Brain pericyte (primary cell): ENCODE measurements around the gene SPRYD3.

Experiments
- DNase-seq: peaks from one replicate; pipeline ENCODE4 v3.0.0-alpha.2; 2012; ENCODE audit warnings: low read depth, low spot score

Gene SPRYD3

DNA sequence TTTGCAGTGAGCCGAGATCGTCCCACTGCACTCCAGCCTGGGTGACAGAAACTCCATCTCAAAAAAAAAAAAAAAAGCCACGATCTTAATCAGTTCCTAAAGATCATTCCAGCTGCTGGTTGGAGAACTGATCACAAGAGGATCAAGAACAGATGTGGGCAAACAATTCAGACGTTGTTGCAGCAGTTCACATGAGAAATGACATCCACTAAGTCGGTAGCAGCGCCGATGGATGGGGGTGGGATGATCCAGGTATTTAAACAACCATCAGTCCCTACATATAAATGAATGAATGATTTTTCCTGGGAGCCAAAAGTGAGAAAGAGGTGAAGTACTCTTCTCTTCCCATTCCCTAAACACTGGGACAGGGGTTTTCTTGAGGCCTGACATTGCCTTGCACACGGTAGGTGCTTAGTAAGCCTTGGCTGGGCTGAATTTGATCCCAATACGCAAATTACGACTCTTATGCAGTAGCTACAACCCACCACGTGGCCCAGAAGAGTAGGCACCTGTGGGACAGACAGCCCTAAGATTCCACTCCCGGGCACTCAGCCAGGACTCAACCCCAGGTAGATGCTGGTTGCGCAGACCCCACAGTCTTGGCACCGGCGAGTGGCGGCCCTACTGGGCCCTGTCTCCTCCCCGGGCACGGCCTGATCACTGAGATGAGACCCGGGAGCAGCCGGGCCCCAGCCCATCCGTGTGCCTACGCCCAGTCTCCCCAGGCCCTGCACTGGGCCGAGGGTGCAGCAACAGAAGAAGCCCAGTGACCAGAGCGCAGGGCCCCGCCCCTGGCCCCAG, 565 bp downstream of the SPRYD3 start:
- DNase-seq: no peak

DNA sequence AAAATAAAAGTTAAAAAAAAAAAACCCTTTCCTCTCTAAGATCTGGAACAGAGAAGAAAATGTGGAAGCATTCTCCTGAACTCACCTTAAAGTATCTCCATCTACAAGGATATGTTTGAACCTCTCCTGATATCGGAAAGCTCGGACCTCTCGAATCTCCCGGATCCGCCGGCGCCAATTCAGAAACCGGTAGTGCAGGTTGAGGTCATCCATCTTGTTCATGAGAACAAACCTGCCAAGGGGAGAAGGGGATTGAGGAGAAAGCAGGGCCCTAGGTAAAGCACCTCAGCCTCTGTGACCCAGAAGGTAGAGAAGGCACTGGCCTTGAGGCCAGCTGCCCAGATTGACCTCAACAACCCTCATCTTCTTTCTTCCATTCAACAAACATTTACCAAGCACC, 2.2 kb downstream of the SPRYD3 start:
- no peak for DNase-seq

DNA sequence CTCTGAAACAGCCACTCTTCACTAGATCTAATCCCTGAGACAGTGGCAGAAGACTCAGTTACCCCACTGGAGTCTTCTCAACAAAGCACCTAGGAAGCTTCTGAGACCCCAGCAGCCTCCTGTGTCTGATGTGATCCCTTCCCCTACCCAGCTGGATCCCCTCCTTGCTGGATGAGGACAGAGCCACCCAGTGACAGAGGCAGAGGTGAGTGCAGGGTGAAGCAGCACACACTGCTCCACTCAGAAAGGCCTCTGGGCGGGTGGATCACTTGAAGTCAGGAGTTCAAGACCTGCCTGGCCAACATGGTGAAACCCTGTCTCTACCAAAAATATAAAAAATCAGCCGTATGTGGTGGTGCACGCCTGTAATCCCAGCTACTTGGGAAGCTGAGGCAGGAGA, 2.7 kb downstream of the SPRYD3 start:
- no peak for DNase-seq

DNA sequence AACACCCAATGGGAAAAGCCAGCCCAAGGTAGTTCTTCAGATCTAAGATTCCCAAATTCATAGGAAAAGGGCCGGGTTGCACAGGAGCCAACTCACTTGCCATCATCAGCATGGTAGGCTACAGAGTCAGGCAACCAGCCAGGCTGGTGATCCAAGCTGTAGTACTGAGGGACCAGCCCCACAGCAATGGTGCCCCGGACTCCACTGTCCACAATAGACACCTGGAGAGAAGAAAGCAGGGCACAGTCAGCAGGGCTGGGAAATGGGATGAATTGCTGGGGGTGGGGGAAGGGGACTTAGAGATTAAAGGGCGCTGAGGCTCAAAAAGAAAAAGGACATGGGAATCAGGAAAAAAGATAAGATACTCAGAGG, 4.2 kb downstream of the SPRYD3 start:
- no peak for DNase-seq

DNA sequence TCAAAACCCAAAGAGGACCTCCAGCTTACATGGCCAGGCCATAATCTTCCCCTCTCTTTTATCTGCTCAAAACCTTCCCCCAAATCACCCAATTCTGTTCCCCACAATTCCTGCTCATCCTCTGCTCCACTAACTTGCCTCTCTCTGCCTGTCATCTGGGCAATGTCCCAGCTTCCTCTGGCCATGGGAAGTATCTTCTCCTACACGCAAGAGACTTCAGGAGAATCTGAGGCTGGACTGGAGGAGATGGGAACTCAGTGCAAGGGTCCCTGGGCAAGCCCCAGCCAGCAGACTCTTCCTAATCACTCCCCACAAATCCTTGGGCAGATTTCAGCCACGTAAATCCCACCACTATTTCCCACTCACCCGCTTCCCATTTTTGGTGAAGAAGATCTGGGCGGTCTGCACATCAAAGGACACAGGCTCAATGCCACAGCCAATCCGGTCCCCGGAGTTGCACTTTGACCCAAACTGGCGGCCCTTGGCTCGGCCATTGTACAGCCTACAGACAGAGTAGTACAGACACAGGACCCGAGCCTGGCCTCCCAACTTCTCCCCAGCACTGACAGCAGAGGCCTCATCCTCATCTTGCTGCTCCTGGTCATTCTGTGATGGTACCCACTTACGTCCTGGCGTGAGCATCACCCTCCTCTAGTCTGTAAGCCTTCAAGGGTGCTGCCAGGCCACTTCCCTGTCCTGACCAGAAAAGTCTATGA, 4.7 kb downstream of the SPRYD3 start:
- DNase-seq: no peak

DNA sequence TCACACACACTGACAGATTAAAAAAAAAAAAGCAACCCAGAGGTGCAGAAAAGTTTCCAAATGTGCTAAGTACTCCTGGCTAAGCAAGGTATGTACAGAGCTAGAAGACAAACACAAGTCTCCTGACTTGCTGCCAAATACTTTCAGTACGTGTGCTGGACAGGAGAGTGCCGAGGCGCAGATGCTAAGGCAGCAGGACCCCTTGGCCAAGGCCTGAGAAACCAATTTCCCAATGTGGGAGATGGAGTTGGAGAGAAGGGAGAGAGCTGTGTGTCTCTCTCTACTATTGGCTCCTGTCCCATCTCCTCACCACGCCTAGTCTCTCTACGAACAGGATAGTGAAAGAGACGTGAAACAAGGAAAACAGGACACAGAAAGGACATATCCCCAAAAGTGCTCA, 5.3 kb downstream of the SPRYD3 start:
- no peak for DNase-seq

DNA sequence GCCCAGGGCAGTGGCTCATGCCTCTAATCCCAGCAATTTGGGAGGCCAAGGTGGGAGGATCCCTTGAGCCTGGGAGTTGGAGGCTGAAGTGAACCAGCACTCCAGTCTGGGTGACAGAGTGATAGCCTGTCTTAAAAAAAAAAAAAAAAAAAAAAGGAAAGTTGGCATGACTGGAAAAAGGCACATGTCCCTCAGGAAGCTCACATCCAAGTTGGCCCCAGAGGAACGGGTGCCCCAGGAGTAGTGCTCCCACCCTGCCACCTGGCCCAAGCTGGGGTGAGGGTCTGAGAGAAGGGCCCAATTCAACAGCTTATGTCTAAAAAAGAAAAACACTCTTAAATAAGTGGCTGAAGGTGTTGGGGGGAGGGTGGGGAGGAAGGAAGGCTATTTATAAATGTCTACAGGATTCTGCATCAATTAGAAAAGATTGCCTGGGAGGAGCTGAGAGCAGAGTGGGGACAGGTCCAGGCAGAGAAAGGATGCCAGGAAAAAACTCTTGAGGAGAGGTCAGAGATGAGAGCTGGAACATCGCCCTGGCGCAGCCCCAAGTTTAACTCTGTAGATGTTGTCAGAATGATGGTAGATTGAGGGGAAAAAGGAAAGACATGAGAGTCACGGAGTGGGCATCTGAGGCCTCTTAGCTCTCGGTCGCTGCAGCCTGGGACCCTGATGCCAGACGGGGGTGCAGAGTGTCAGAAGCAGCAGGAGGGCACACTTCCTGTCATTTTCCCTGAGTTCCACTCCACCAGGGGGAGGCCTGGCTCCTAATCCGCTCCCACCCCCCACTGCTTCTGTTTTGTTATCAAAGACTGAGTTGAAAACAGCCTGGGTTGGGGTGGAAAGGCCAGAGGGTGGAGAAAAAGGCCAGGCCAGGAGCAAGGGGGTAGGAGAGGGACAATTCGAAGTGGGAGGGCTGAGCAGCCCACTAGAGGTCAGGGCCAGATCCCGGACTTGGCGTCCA, 7.3 kb downstream of the SPRYD3 start:
- no peak for DNase-seq

DNA sequence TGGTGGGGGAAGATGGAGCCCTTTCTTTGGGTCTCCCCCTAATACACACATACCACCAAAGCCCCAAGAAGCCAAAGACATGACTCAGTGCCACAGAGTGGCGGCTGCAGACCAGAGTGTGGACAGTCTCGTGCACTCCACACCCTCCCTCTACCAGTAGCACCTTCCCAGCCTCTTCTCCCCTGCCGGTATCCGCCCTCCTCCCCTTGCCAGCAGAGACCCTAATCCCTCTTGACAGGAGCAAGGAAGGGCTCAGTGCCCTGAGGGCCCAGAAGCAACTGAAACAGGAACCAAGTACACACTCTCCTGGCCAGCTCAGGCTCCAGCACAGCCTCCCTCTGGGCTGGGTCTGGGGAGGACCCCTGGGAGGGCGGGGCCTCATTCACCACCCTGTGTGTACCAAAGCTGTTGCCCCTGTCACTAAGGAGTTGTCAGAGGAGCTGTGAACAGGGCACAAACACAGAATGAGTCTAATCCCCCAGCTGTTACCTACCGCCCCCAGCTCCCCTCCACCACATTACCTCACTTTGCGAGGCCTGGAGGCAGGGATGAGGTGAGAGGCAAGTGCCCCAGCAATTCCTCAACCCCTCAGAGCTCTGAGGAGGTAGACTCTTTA, 8.2 kb downstream of the SPRYD3 start:
- no peak for DNase-seq

DNA sequence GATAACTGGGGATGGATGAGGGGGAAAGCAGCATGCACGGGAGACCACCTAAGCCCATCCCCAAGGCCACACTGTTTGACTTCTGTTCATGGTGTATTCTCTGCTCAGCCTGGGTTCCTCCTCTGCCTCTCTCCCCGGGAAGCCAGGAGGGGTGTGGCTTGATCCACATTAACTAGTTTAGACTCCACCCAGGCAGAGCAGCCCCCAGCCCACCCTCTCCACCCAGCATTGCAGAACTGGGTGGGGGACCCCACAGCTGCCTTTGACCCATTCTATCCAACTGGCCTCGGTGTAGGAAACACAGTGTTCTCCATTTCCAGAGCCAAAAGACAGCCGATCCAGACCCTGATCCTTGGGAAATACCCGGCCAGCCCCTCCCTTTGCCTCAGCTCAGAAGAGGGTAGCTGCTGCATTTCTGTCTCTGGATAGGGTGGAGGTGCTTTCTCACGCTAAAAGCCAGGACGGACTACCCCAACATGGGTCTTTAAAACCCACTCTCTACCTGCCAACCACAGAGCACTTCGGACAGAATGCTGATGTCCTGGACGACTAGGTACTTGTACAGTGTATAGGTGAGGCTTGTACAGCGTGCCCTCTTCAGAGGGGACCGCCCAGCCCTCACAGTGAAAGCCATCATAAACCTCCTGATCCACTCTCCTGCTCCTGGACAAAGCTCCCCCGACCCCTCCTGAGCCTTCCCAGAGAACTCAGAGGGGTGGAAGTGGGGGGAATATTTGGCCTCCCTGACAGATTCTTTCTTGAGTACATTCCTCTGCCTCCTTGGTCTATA, 9.4 kb downstream of the SPRYD3 start:
- DNase-seq: no peak

DNA sequence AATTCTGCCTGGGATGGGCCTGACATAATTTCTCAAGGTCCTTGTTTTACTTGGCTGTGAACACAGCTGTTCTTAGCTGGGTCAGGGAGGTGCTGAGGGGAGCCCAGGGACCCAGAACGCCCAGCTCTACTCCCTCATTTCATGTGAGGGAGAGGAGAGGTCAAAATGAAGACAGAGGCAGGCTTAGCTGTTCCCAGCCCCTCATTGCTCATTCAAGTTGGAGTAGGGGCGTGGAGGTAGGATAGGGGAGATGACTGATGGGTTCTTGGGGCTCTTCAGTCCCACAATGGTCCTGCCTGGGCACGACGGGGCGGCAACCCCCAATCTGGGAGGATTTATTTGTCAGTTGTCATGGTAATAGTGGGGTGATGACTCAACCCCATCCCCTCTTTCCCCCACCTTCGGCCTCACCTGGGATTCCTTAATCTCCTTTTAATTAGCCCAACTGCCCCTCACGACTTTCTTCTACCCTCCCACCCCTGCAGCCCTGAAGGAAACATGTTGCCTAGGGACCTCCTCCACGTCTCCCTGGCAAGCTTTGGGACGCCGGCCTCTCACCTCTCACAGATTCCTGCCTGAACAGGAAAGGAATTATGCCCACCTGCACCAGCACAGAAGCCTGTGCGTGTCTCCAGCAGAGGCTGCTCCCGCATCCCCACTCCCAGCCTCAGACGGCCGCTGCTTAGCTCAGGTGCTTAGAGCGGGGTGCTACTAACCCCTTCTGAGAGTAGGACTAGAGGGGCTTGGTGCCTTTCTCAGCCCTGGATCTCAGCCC, 10.2 kb downstream of the SPRYD3 start:
- DNase-seq: no peak

DNA sequence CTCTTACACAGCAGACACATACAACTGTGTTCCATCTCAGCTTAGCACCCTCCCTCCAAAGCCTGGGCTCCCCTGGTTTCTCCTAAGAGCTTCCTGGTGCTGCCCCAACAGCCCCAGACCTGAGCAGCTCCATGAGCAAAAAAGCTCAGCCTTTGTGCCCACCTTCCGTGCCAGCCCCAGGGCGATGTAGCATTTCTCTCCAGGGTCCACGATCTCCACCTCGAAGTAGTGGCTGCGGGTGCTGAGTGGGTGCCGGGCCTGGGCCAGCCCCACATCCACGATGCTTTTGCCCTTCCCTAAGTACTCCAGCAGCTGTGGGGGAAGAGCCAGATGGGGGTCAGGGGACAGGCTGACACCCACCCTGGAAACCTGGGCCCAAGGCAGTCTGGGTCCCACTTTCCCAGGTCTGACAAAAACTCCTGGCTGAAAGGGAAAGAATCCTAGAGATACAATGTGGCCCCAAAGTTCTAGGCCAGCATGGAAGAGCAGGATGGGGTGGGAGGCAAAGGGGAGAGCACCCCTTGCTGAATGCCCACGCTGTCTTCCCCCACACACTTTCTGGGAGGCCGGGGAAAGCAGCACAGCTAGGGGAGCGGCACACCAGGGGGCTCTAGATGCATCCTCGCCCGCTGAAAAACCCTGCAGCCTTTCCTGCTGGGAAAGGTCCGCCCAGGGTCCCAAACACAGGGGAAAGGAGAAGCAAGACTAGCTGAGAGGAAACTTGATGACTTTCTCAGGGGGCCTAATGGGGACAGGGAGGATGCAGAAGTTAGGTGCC, 11.0 kb downstream of the SPRYD3 start:
- no peak for DNase-seq

DNA sequence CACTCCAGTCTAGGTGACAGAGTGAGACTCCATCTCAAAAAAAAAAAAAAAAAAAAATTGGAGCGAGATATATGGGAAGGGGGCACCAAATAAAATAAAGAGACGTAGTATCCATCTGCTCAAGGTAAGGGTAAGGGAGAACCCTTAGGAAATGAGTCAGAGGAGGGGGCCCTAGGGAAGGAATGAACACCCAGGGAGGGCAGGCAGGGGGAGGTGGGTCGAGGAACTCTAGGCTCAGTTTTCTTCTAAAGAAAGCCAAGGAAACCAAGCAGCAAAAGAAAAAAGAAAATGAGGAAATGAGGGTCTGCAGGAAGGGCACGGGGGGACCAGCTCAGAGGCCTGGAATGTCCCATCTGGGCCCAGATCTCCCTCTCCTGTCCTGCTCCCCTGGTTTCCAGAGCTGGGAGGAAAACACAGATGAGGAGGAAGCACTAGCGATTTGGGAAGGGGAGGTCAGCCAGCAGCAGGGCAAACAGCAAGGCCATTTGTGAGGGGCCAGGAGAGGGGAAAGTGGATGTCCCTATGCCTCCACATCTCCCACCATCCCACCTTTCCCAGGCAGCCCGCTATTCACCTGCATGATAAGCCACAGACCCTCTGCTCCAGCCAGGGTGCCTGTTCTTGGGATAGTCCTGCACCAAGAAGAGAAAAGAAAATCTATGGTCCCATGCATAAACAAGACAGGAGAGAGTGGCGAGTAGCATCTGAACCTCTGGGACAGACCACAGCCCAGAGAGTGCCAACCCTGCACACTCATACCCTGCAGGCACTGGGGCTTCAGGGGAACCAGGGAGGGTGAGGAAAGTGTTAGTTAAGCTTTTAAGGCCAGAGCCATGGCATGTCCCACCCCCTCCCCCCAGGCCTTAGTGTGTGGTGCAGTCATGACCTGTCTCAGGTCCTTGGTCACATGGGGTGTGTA, 11.9 kb downstream of the SPRYD3 start:
- no peak for DNase-seq

DNA sequence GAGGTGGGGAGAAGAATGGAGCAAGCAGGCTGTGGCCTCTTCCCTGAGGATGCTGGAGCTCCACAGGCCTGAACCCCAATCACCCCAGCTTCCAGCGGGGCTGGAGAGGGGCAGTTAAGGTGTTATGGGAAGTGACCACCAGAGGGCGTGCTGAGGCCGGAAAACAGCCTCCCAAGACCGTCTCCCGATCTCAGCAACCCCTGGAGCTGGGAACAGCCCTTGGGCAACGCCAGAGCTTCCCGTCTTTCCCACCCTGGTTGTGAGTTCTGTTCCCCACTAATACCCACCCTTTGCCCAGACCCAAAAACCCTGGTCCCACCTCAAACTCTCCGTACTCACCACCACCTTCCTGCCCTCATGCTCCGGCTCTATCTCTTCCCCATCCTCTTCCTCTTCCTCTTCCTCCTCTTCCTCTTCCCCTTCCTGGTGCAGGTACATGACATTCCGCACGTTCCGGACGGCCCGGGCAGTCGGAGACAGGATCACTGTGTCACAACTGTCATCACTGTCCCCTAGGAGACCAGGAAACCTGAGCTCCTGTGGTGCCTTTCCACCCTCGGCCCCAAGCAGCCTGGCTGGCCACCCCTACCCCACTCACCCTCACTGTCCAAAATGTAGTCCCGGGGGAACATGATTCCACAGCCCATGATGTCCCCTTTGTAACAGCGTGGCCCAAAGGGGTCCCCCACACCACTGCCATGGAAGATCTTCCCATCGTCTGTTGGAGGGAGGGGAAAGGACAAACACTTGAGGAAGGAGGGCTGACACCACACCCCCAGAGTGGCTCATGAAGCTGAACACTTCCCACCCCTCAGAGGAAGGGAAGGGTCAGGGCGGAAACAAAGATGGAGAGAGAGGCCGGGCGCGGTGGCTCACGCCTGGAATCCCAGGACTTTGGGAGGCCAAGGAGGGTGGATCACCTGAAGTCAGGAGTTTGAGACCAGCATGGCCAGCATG, 12.9 kb downstream of the SPRYD3 start:
- no peak for DNase-seq

DNA sequence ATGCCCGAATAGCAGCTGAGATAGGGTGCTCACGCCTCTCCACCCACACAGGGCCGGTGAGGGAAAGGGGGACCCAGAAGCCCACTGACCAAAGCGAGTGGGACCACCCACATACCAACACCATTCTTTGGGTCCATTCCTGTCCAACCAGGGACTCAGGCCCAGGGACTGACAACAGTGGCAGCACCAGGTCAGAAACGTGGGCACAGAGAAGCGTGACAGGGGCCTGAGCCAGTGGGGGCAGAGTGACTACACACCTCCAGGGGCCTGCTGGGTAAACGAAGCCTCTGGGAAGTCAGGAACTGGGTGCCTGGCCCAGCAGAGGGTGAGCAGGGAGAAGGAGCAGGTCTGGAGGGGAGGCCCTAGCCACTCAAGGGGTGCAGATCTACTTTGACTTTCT, 13.7 kb downstream of the SPRYD3 start:
- no peak for DNase-seq

DNA sequence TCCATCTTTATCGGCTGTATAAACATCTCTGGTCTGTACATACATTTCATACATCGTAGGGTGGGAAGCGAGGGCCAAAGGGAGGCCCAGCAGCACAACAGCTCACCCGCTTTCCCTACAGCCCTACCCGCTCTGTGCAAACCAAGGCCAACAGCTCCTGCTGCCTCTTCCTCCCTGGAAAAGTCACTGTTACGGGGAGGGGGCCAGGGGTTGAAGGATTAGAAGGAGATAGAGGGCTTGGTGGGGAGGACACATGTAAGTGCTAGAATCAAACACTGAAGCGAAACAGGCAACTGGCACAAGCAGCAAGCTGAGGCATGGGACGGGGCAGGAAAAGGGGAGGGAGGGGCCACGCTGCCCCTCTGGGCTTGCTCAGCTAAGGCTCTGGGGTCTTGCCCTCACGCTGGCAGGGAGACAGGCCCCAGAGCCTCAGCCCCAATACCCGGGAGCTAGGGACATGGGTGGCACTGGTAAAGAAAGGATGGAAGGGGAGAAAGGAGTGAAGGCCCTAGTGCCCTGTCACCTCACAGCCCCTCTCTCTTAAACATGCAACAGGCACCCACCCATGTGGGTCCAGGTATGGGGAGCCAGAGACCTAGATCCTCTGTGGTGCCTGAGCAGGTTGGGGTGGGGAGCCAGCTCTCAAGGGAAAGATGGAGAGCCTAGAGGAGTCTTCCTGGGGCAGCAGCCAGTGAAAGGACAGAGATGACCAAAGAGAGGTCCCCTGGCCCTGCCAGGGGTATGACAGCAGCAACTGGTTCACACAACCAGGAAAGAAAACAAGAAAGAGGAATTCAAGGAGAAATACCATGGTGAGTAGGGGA, 14.4 kb downstream of the SPRYD3 start:
- no peak for DNase-seq
